ENCODE measurements around the gene JUN. TPM values are rescaled to one million over a fixed set of nuclear protein-coding genes. Genes with fewer than 3 reads are reported as not detected.

JUN gene
- total RNA-seq, 1 donor from 2014 or later = 10.2 TPM

DNA sequence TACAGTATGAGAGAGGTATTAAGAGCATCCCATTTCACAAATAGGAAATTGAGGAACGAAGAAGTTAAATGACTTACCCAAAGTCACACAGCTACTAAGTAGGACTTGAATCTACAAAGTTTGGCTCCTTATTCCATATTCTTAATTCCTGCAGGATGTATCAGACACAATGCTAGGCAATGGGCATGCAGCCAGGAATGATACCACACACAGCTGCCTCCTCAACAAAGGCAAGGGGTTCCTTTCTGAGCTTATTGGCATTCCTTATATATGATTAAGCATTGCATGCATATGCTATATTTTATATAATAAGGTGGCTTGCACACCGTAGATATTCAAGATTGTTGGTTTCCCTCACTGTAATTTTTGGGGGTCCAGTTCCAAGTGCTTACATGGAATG, 34.2 kb upstream of the JUN start:
- no peaks in the 10 kb centered on the region for H3K36me3 ChIP-seq
- no peak overlapping the region for H3K9ac ChIP-seq
- Mint-ChIP-seq H3K27ac (no peak overlapping the region), H3K4me1 (peaks cover 17% of the 10 kb centered on the region), H3K27me3 (ENCODE audit: insufficient read depth, low read depth) (peaks cover 3% of the 10 kb centered on the region), H3K4me3 (no peak overlapping the region), H3K9me3 (no peaks in the 10 kb centered on the region), H3K36me3 (no peaks in the 10 kb centered on the region)
- no peak overlapping the region for H2AFZ ChIP-seq (replicated peaks)
- H3K27ac ChIP-seq = no peak overlapping the region
- no peaks in the 10 kb centered on the region for H4K20me1 ChIP-seq (ENCODE audit: low read depth)
- no peak overlapping the region for H3K4me2 ChIP-seq
- no peak for TF ChIP-seq EZH2phosphoT487 (IDR thresholded peaks at IDR 0.05)
- no peak for TF ChIP-seq EZH2 (IDR thresholded peaks at IDR 0.05)
- TF ChIP-seq, protein P1, sequence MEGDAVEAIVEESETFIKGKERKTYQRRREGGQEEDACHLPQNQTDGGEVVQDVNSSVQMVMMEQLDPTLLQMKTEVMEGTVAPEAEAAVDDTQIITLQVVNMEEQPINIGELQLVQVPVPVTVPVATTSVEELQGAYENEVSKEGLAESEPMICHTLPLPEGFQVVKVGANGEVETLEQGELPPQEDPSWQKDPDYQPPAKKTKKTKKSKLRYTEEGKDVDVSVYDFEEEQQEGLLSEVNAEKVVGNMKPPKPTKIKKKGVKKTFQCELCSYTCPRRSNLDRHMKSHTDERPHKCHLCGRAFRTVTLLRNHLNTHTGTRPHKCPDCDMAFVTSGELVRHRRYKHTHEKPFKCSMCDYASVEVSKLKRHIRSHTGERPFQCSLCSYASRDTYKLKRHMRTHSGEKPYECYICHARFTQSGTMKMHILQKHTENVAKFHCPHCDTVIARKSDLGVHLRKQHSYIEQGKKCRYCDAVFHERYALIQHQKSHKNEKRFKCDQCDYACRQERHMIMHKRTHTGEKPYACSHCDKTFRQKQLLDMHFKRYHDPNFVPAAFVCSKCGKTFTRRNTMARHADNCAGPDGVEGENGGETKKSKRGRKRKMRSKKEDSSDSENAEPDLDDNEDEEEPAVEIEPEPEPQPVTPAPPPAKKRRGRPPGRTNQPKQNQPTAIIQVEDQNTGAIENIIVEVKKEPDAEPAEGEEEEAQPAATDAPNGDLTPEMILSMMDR (IDR thresholded peaks at IDR 0.05) = no peak
- peaks cover 6% of the 10 kb centered on the region for H3K4me1 ChIP-seq
- H3K9me3 ChIP-seq (ENCODE audit: low read depth) = no peaks in the 10 kb centered on the region
- no peak overlapping the region for H3K4me3 ChIP-seq
- no peaks in the 10 kb centered on the region for H3F3A ChIP-seq (ENCODE audit: low read depth)
- H3K79me2 ChIP-seq (ENCODE audit: low read depth) = no peaks in the 10 kb centered on the region
- DNase-seq (ENCODE audit: low spot score) = no peak
- peaks cover 45% of the 10 kb centered on the region for H3K27me3 ChIP-seq

DNA sequence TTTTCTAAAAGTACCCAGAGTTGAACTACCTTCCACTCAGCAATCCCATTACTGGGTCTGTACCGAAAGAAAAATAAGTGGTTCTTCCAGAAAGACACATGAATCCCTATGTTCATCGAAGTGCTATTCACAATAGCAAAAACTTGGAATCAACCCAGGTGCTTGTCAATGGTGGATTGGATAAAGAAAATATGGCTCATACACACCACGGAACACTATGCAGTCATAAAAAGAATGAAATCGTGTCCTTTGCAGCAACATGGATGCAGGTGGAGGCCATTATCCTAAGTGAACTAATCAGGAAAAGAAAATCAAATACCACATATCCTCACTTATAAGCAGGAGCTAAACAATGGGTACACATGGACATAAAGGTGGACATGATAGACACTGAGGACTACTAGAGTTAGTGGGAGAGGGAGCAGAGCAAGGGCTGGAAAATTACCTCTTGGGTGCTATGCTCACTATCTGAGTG, 32.9 kb upstream of the JUN start:
- H3K27me3 Mint-ChIP-seq (ENCODE audit: insufficient read depth, low read depth) = peaks cover 3% of the 10 kb centered on the region
- Histone ChIP-seq H3K9me3 (ENCODE audit: low read depth) (no peaks in the 10 kb centered on the region), H3K4me1 (peaks cover 6% of the 10 kb centered on the region), H3K4me3 (peak overlapping the region; percentile 45), H3K27me3 (peaks cover 49% of the 10 kb centered on the region), H3K79me2 (ENCODE audit: low read depth) (no peaks in the 10 kb centered on the region), H3K27ac (no peak overlapping the region), H3F3A (ENCODE audit: low read depth) (no peaks in the 10 kb centered on the region), H3K9ac (no peak overlapping the region), H4K20me1 (ENCODE audit: low read depth) (no peaks in the 10 kb centered on the region), H3K4me2 (peak overlapping the region; percentile 73), H2AFZ (replicated peaks) (peak overlapping the region; percentile 92), H3K36me3 (no peaks in the 10 kb centered on the region)
- DNase-seq (ENCODE audit: low spot score) = no peak
- TF ChIP-seq EZH2phosphoT487 (IDR thresholded peaks at IDR 0.05) = no peak
- TF ChIP-seq, protein P1 (IDR thresholded peaks at IDR 0.05) = no peak
- no peak for TF ChIP-seq EZH2 (IDR thresholded peaks at IDR 0.05)
- H3K9me3 Mint-ChIP-seq = no peaks in the 10 kb centered on the region
- peaks cover 17% of the 10 kb centered on the region for H3K4me1 Mint-ChIP-seq
- H3K36me3 Mint-ChIP-seq = no peaks in the 10 kb centered on the region
- H3K27ac Mint-ChIP-seq = no peak overlapping the region
- H3K4me3 Mint-ChIP-seq = peak overlapping the region; percentile 86

DNA sequence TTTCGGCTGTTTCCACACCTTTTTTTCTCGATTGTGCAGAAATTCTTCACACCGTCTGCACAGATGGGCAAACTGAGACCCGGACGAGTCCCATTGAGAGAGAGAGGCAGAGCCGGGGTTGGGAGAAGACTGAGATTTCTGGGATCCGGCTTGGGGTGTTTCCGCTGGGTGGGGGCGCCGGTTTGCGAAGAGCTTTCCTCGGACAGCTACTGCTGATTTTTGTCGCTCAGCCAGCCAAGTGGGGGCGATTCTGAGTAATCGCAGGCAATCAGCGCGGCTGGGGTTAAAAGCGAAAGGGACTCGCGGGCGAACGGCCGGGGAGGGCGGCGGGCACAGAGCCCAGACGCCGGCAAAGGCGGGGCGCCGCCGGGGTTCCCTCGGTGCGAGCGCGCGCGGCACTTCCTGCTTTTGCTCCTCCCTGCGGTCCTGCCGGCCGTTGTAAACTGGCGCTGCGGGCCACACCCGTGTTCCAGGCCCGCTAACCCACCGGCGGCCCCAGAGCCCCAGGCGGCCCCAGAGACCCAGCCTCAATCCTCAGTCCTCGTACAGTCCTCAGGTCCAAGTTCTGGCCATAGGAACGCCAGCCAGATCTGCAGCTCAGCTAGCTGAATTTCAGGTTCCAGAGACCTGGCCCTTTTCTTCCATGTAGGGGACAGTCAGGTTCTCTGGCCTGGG, 32.4 kb upstream of the JUN start:
- no peaks in the 10 kb centered on the region for H3K36me3 Mint-ChIP-seq
- Histone ChIP-seq H3K27me3 (peaks cover 49% of the 10 kb centered on the region), H4K20me1 (ENCODE audit: low read depth) (no peaks in the 10 kb centered on the region), H3K4me2 (peak overlapping the region; percentile 73), H3K9me3 (ENCODE audit: low read depth) (no peaks in the 10 kb centered on the region), H3K9ac (no peak overlapping the region), H2AFZ (replicated peaks) (peak overlapping the region; percentile 92), H3F3A (ENCODE audit: low read depth) (no peaks in the 10 kb centered on the region), H3K36me3 (no peaks in the 10 kb centered on the region), H3K79me2 (ENCODE audit: low read depth) (no peaks in the 10 kb centered on the region), H3K4me3 (peak overlapping the region; percentile 45), H3K27ac (no peak overlapping the region), H3K4me1 (peaks cover 6% of the 10 kb centered on the region)
- peak overlapping the region; percentile 86 for H3K4me3 Mint-ChIP-seq
- no peak overlapping the region for H3K27ac Mint-ChIP-seq
- no peaks in the 10 kb centered on the region for H3K9me3 Mint-ChIP-seq
- peaks cover 17% of the 10 kb centered on the region for H3K4me1 Mint-ChIP-seq
- peaks cover 3% of the 10 kb centered on the region for H3K27me3 Mint-ChIP-seq (ENCODE audit: insufficient read depth, low read depth)
- TF ChIP-seq, protein P1 (IDR thresholded peaks at IDR 0.05) = peak; percentile 12
- TF ChIP-seq EZH2phosphoT487 (IDR thresholded peaks at IDR 0.05) (no peak), EZH2 (IDR thresholded peaks at IDR 0.05) (no peak)
- DNase-seq (ENCODE audit: low spot score) = peak; percentile 84

All from neural progenitor cell (in vitro differentiated cells).